A549 treated with AZD2906 at 1 μM for 4 hours (cell line): ENCODE data around the gene GRB7. TPM values are rescaled to one million over a fixed set of nuclear protein-coding genes. Genes with fewer than 3 reads are reported as not detected.

Experiments used
- total RNA-seq: library from RNA; stranded (reverse); fragments of 200-300 nt; extraction: Qiagen RNA extraction; gene quantifications from 5 replicates; pipeline ENCODE4 v1.2.3, GENCODE V29; 2022

The GRB7 gene
- 2.6 to 6.6 TPM (median 4.6 TPM) in 5 replicates for total RNA-seq

DNA sequence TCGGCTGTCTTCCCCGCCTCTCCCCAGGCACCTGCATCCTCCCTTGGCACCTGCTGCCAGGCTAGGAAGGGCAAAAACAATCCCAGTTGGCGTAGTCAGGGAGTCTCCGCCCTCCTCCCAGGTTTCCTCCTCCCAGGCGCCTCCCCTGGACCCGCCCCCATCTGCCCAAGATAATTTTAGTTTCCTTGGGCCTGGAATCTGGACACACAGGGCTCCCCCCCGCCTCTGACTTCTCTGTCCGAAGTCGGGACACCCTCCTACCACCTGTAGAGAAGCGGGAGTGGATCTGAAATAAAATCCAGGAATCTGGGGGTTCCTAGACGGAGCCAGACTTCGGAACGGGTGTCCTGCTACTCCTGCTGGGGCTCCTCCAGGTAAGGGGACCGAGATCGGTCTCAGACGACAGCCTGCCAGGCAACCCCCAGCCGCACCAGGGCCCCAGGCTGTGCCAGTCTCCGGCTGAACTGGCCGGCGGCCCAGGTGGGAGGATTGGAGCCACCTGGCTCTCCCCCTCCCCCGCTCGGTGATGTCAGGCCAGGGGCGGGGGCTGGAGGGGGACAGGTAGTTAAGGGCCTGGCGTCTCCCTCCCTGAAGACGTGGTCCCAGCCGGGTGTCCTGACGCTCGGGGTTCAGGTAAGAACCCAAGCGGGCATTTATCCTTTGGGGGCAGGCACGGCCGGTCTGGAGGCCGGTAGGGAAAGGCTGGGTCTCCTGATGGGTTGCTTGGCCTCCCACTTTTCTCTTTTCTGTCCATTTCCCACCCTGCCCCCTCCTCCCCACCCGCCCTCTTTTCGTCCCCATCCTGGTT is at the start of gene GRB7:
GRB7 (plus strand) TSS at position 179 of the 808 bp plus-strand sequence. CDS start 4,364 bp downstream, outside the sequence.

GRCh38 chr17:39699818-39700147 is 38.0 kb upstream of the GRB7 start, which contains the start of gene ERBB2:
TSS of gene ERBB2 (plus strand) at chr17:39700064. CDS start at chr17:39700239, 175 bp downstream.

DNA sequence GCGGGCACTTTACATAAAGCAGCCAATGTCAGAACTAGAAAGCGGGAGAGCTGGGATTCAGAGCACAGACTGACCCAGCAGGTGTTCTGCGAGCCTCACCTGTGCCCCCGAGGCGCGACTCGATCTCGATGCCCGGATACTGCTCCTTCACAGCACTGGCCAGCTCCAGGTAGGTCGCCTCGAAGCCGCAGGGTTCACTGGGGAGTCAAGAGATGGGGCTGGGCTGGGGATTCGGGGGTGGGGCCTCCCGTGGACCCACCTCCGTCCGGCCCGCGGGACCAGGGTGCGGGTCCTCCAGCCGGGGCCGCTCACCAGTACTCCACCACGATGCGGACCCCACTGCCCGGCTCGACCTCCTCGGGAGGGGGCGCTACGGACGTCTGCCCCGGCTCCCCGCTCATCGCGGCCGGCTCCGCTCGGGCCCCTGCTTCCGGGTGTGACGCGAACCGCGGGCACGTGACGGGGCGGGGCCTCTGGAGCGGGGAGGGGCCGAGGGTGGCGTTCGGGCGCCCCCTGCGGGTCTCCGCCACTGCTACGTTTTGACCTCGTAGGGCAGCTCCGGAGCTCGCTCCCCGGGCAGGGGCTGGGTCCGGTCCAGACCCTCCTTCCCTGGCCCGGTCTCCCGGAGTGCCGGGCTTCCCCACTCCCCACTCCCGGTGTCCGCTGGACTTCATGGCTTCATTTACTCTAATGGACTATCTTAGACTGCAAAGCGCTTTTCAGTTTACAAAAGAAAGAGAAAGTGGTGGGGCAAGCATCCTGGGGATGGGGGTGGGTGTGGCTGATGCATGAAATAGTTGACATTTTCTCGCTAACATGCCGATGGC is 7.4 kb upstream of the GRB7 start, which contains the start of gene MIEN1:
MIEN1 (minus strand) TSS at position 438 of the 827 bp plus-strand sequence; CDS start at position 401, 37 bp downstream.

Other genes starting within 250 kb of the GRB7 start
- 0.01 to 0.07 TPM (median 0.01 TPM) in 3 of 5 replicates, not detected in the others for gene NEUROD2, start 130.0 kb upstream of the GRB7 start, total RNA-seq
- gene PPP1R1B, start 111.0 kb upstream of the GRB7 start, total RNA-seq = 0.06 to 0.18 TPM (median 0.16 TPM) in 5 replicates
- gene STARD3, start 100.8 kb upstream of the GRB7 start, total RNA-seq = 50.2 to 59.9 TPM (median 55.1 TPM) in 5 replicates
- 0.69 to 1.3 TPM (median 0.82 TPM) in 5 replicates for gene TCAP, start 72.6 kb upstream of the GRB7 start, total RNA-seq
- 0.10 to 0.68 TPM (median 0.63 TPM) in 5 replicates for gene PNMT, start 69.5 kb upstream of the GRB7 start, total RNA-seq
- gene PGAP3, start 49.9 kb upstream of the GRB7 start, total RNA-seq = 7.7 to 8.6 TPM (median 8.1 TPM) in 5 replicates
- 30.1 to 35.5 TPM (median 32.9 TPM) in 5 replicates for gene ERBB2, start 37.9 kb upstream of the GRB7 start, total RNA-seq
- gene MIEN1, start 7.4 kb upstream of the GRB7 start, total RNA-seq = 86.7 to 95.4 TPM (median 92.1 TPM) in 5 replicates
- gene IKZF3, start 126.4 kb downstream of the GRB7 start, total RNA-seq = not detected in 5 replicates
- gene ZPBP2, start 130.3 kb downstream of the GRB7 start, total RNA-seq = not detected in 5 replicates
- gene GSDMB, start 180.7 kb downstream of the GRB7 start, total RNA-seq = 1.6 to 2.6 TPM (median 2.1 TPM) in 5 replicates
- gene ORMDL3, start 189.7 kb downstream of the GRB7 start, total RNA-seq = 31.0 to 41.5 TPM (median 40.0 TPM) in 5 replicates
- gene LRRC3C, start 189.8 kb downstream of the GRB7 start, total RNA-seq = not detected in 5 replicates
- not detected in 5 replicates for gene GSDMA, start 225.1 kb downstream of the GRB7 start, total RNA-seq
- gene PSMD3, start 242.9 kb downstream of the GRB7 start, total RNA-seq = 149 to 177 TPM (median 171 TPM) in 5 replicates